ENCODE data around the gene TMEM95. TPM values are rescaled to one million over a fixed set of nuclear protein-coding genes. Genes with fewer than 3 reads are reported as not detected.

The TMEM95 gene
- total and polyA plus RNA-seq, 10 of the 15 experiments (the other 5 are each of a cell fraction or from before 2014, with no cell fraction given), result 0.05 to 0.28 TPM; not detected in 8

- in situ Hi-C loops (cut with MboI), result no loop called here
- H2AFZ ChIP-seq (ENCODE audit: control insufficient read depth, low read depth, low read length), result no peak overlapping the region
- no peak overlapping the region for H3K4me2 ChIP-seq (ENCODE audit: control insufficient read depth, insufficient read depth)
- intact Hi-C loops (cut with micrococcal nuclease; ENCODE audit: unreplicated experiment), result no loop called here
- CTCF ChIA-PET, result interaction anchor here (1.4 to 3.5 kb wide), 2 partner anchors 11 to 152 kb away, joined by 4 to 15 read pairs; no protein-coding TSS in a partner anchor
- FAIRE-seq (no peak), ATAC-seq (no peak), DNase-seq (ENCODE audit: low read depth, low spot score) (no peak)
- H3K9me3 ChIP-seq (replicated peaks; ENCODE audit: control insufficient read depth, insufficient read depth, low read length), result no peaks in the 10 kb centered on the region
- RAD21 ChIA-PET (ENCODE audit: unreplicated experiment), result interaction anchor here (0.9 to 1.0 kb wide), 2 partner anchors 8 to 198 kb away, joined by 3 to 4 read pairs; no protein-coding TSS in a partner anchor
- TF ChIP-seq BHLHE40 (IDR thresholded peaks at IDR 0.05; ENCODE audit: borderline replicate concordance in 1 of 2, low read depth in 2 of 2, low read length in 1 of 2), result no peak
- no peak for TF ChIP-seq PAX5 (IDR thresholded peaks at IDR 0.05; ENCODE audit: borderline replicate concordance, low read depth, low read length)
- TF ChIP-seq CHD1 (IDR thresholded peaks at IDR 0.05; ENCODE audit: low read depth, low read length), result no peak
- TF ChIP-seq SMARCA5 (IDR thresholded peaks at IDR 0.05), result no peak
- no peak for TF ChIP-seq JUNB (IDR thresholded peaks at IDR 0.05)
- no peak for TF ChIP-seq JUND (IDR thresholded peaks at IDR 0.05; ENCODE audit: low read depth, low read length)
- TF ChIP-seq, protein P1, sequence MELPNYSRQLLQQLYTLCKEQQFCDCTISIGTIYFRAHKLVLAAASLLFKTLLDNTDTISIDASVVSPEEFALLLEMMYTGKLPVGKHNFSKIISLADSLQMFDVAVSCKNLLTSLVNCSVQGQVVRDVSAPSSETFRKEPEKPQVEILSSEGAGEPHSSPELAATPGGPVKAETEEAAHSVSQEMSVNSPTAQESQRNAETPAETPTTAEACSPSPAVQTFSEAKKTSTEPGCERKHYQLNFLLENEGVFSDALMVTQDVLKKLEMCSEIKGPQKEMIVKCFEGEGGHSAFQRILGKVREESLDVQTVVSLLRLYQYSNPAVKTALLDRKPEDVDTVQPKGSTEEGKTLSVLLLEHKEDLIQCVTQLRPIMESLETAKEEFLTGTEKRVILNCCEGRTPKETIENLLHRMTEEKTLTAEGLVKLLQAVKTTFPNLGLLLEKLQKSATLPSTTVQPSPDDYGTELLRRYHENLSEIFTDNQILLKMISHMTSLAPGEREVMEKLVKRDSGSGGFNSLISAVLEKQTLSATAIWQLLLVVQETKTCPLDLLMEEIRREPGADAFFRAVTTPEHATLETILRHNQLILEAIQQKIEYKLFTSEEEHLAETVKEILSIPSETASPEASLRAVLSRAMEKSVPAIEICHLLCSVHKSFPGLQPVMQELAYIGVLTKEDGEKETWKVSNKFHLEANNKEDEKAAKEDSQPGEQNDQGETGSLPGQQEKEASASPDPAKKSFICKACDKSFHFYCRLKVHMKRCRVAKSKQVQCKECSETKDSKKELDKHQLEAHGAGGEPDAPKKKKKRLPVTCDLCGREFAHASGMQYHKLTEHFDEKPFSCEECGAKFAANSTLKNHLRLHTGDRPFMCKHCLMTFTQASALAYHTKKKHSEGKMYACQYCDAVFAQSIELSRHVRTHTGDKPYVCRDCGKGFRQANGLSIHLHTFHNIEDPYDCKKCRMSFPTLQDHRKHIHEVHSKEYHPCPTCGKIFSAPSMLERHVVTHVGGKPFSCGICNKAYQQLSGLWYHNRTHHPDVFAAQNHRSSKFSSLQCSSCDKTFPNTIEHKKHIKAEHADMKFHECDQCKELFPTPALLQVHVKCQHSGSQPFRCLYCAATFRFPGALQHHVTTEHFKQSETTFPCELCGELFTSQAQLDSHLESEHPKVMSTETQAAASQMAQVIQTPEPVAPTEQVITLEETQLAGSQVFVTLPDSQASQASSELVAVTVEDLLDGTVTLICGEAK (IDR thresholded peaks at IDR 0.05; ENCODE audit: borderline replicate concordance), result no peak
- POLR2A ChIA-PET, result interaction anchor here (0.7 to 1.0 kb wide), 2 partner anchors 41 to 98 kb away, joined by 4 to 6 read pairs; partner anchors contain the start of gene TMEM256
- H3K4me1 ChIP-seq (ENCODE audit: control insufficient read depth, insufficient read depth, low read length), result no peaks in the 10 kb centered on the region
- no peak overlapping the region for H3K4me3 ChIP-seq
- no peaks in the 10 kb centered on the region for H3K27me3 ChIP-seq (replicated peaks in 1 of 2; ENCODE audit: control insufficient read depth in 2 of 2, insufficient read depth in 2 of 2, low read length in 1 of 2)
- H3K9ac ChIP-seq (ENCODE audit: control insufficient read depth, insufficient read depth, low read length), result no peak overlapping the region
- no peaks in the 10 kb centered on the region for H3K36me3 ChIP-seq (ENCODE audit: control insufficient read depth in 2 of 2, insufficient read depth in 2 of 2, low read length in 1 of 2)
- BruUV-seq (replicated peaks), result no TSS peak
- no peak overlapping the region for H3K27ac ChIP-seq (ENCODE audit: control insufficient read depth, insufficient read depth)
- no peaks in the 10 kb centered on the region for H3K79me2 ChIP-seq (ENCODE audit: control insufficient read depth, insufficient read depth, low read length)
- SMC1A ChIA-PET (ENCODE audit: uncharacterized antibody, unreplicated experiment), result interaction anchor here (1.0 kb wide), 1 partner anchor 104 kb away, joined by 3 read pairs; no protein-coding TSS in a partner anchor
- WGBS (ENCODE audit: insufficient coverage, insufficient replicate concordance, low lambda C conversion rate, missing lambda C conversion rate), result 12% methylated on average over 3 of the region's 3 CpGs
- no peaks in the 10 kb centered on the region for H4K20me1 ChIP-seq (ENCODE audit: control insufficient read depth, insufficient read depth)
These were observed 7.0 kb downstream of the TMEM95 start for GRCh38 chr17:7361906-7362305.

Data from GM12878 (cell line).